ENCODE data around the gene TEX13D.
"Not testable (repeated sequence)": the region's sequence is repeated elsewhere in the genome, so short reads cannot be mapped to it uniquely, and the experiment has no call there.

Gene TEX13D

DNA sequence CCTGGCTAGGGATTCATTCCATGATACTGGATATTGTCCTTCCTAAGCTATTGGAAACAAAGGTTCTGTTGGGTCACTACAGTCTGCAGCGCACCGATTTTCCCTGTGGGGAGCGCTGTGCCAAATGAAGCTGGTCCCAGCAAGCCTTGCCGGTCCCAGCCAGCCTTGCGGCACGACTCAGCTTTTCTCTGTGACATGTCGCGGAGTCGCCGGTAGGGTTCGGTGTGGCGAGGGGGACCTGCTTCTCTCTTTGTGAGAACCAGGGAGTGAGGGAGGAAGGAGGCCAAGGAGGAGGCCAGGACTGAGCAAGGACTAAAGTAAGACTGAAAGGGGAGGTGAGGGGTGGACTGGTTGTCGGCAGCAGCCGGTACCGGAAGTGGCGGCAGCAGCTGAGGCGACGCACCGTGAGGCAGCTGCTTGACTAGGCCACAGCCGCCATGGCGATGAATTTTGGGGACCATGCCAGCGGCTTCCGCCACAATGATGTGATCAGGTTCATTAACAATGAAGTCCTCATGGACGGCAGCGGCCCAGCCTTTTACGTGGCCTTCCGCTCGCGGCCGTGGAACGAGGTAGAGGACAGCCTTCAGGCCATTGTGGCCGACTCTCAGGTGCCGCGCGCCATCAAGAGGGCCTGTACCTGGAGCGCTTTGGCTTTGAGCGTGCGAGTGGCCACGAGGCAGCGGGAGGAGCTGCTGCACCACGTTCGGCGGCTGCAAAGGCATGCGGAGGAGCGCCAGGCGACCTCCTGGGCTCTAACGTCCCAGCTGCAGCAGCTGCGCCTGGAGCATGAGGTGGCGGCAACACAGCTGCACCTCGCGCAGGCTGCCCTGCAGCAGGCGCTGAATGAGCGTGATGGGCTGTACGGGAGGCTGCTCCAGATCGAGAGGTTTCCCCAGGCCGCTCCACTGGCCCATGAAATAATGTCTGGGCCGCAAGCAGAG lies at the start of gene TEX13D:
TSS of gene TEX13D (plus strand) at position 180 of the 944 bp plus-strand sequence. CDS start at position 438, 258 bp downstream.
- Histone ChIP-seq H3K4me3 (ENCODE audit: low read depth in 1 of 2, low read length in 2 of 2) (no peak within 1 kb of the TSS), H3K27me3 (ENCODE audit: insufficient read depth, low read length, poor library complexity) (no peaks in the 10 kb centered on the region), H4K20me1 (ENCODE audit: insufficient read depth, low read length) (no peaks in the 10 kb centered on the region), H3K27ac (ENCODE audit: low read length) (no peak within 1 kb of the TSS), H3K4me2 (ENCODE audit: insufficient read depth, low read length) (no peak within 1 kb of the TSS), H3K36me3 (ENCODE audit: insufficient read depth, low read length) (no peaks in the 10 kb centered on the region), H3K9ac (ENCODE audit: low read depth, low read length) (no peak within 1 kb of the TSS), H3K79me2 (ENCODE audit: insufficient read depth, low read length) (no peaks in the 10 kb centered on the region), H3K4me1 (ENCODE audit: insufficient read depth, low read length) (no peaks in the 10 kb centered on the region), H2AFZ (ENCODE audit: low read depth, low read length) (no peak within 1 kb of the TSS), H3K9me3 (ENCODE audit: insufficient read depth, low read length, severe bottlenecking) (no peaks in the 10 kb centered on the region)
- TF ChIP-seq EZH2 (IDR thresholded peaks at IDR 0.05; ENCODE audit: borderline replicate concordance, low read depth, low read length, severe bottlenecking) = no peak
- TF ChIP-seq, protein P1, sequence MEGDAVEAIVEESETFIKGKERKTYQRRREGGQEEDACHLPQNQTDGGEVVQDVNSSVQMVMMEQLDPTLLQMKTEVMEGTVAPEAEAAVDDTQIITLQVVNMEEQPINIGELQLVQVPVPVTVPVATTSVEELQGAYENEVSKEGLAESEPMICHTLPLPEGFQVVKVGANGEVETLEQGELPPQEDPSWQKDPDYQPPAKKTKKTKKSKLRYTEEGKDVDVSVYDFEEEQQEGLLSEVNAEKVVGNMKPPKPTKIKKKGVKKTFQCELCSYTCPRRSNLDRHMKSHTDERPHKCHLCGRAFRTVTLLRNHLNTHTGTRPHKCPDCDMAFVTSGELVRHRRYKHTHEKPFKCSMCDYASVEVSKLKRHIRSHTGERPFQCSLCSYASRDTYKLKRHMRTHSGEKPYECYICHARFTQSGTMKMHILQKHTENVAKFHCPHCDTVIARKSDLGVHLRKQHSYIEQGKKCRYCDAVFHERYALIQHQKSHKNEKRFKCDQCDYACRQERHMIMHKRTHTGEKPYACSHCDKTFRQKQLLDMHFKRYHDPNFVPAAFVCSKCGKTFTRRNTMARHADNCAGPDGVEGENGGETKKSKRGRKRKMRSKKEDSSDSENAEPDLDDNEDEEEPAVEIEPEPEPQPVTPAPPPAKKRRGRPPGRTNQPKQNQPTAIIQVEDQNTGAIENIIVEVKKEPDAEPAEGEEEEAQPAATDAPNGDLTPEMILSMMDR (IDR thresholded peaks at IDR 0.05; ENCODE audit: borderline replicate concordance, extremely low read depth, low read length, poor library complexity, severe bottlenecking) = no peak
- DNase-seq (no peak), ATAC-seq (ENCODE audit: insufficient read depth, low read depth) (no peak)

DNA sequence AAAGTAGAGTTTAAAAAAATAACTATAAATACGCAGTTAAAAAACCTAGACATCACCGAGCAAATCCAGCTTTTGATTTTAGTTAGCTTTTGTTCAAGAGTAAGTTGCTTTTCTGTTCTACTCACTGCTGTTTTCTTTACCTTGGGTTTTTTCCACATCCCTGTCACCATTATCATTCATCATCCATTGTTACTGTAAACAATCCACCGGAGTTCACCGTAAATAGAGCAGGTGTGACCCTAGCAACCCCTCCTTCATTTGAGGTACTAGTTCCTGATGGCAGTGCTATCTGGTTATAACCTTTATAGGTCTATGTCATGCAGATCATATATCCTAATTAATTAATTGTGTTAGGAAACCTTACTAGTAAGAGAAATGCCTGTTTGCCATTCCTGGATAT lies 43.0 kb upstream of the TEX13D start:
- DNase-seq (no peak), ATAC-seq (ENCODE audit: insufficient read depth, low read depth) (no peak)
- H3K27me3 ChIP-seq (ENCODE audit: insufficient read depth, low read length, poor library complexity) = no peaks in the 10 kb centered on the region
- H3K9me3 ChIP-seq (ENCODE audit: insufficient read depth, low read length, severe bottlenecking) = no peaks in the 10 kb centered on the region
- no peak overlapping the region for H3K27ac ChIP-seq (ENCODE audit: low read length)
- TF ChIP-seq, protein P1 (IDR thresholded peaks at IDR 0.05; ENCODE audit: borderline replicate concordance, extremely low read depth, low read length, poor library complexity, severe bottlenecking) = no peak
- no peak for TF ChIP-seq EZH2 (IDR thresholded peaks at IDR 0.05; ENCODE audit: borderline replicate concordance, low read depth, low read length, severe bottlenecking)
- H3K4me2 ChIP-seq (ENCODE audit: insufficient read depth, low read length) = no peak overlapping the region
- H3K79me2 ChIP-seq (ENCODE audit: insufficient read depth, low read length) = no peaks in the 10 kb centered on the region
- H3K36me3 ChIP-seq (ENCODE audit: insufficient read depth, low read length) = no peaks in the 10 kb centered on the region
- no peaks in the 10 kb centered on the region for H4K20me1 ChIP-seq (ENCODE audit: insufficient read depth, low read length)
- no peaks in the 10 kb centered on the region for H3K4me1 ChIP-seq (ENCODE audit: insufficient read depth, low read length)
- H3K9ac ChIP-seq (ENCODE audit: low read depth, low read length) = no peak overlapping the region
- H2AFZ ChIP-seq (ENCODE audit: low read depth, low read length) = no peak overlapping the region
- no peak overlapping the region for H3K4me3 ChIP-seq (ENCODE audit: low read depth in 1 of 2, low read length in 2 of 2)

DNA sequence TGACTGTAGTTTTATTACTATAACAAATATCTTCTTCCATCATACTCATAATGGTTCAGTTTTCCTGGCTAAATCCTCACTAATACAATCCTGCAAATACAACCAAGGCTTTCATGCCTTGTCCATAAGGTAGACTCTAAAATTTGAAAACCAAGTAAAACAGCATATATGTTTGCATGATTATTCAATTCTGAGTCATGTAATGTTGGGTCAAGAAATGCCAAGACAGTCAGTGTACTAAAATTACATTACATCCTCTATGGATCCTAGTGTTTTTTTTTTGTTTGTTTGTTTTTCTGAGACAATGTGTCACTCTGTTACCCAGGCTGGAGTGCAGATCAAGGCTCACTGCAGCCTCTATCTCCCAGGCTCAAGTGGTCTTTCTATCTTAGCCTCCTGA lies 38.6 kb upstream of the TEX13D start:
- no peaks in the 10 kb centered on the region for H4K20me1 ChIP-seq (ENCODE audit: insufficient read depth, low read length)
- no peaks in the 10 kb centered on the region for H3K4me1 ChIP-seq (ENCODE audit: insufficient read depth, low read length)
- H3K4me2 ChIP-seq (ENCODE audit: insufficient read depth, low read length) = no peak overlapping the region
- no peaks in the 10 kb centered on the region for H3K36me3 ChIP-seq (ENCODE audit: insufficient read depth, low read length)
- H3K27me3 ChIP-seq (ENCODE audit: insufficient read depth, low read length, poor library complexity) = no peaks in the 10 kb centered on the region
- H2AFZ ChIP-seq (ENCODE audit: low read depth, low read length) = no peak overlapping the region
- H3K9ac ChIP-seq (ENCODE audit: low read depth, low read length) = no peak overlapping the region
- DNase-seq (no peak), ATAC-seq (ENCODE audit: insufficient read depth, low read depth) (no peak)
- no peaks in the 10 kb centered on the region for H3K9me3 ChIP-seq (ENCODE audit: insufficient read depth, low read length, severe bottlenecking)
- TF ChIP-seq, protein P1 (IDR thresholded peaks at IDR 0.05; ENCODE audit: borderline replicate concordance, extremely low read depth, low read length, poor library complexity, severe bottlenecking) = no peak
- no peak for TF ChIP-seq EZH2 (IDR thresholded peaks at IDR 0.05; ENCODE audit: borderline replicate concordance, low read depth, low read length, severe bottlenecking)
- no peak overlapping the region for H3K27ac ChIP-seq (ENCODE audit: low read length)
- H3K79me2 ChIP-seq (ENCODE audit: insufficient read depth, low read length) = no peaks in the 10 kb centered on the region
- H3K4me3 ChIP-seq (ENCODE audit: low read depth in 1 of 2, low read length in 2 of 2) = no peak overlapping the region

DNA sequence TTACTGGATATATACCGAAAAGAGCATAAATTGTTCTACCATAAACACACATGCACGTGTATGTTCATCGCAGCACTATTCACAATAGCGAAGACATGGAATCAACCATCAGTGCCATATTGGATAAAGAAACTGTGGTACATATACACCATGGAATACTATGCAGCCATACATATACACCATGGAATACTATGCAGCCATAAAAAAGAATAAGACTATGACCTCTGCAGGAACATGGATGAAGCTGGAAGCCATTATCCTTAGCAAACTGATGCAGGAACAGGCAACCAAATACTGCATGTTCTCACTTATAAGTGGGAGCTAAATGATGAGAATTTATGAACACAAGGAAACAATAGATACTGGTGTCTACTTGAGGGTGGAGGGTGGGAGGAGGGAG lies 33.1 kb upstream of the TEX13D start:
- not testable (repeated sequence) for DNase-seq; ATAC-seq (ENCODE audit: insufficient read depth, low read depth); H3K4me3 ChIP-seq (ENCODE audit: low read depth in 1 of 2, low read length in 2 of 2); H3K9ac ChIP-seq (ENCODE audit: low read depth, low read length); H3K36me3 ChIP-seq (ENCODE audit: insufficient read depth, low read length); H3K9me3 ChIP-seq (ENCODE audit: insufficient read depth, low read length, severe bottlenecking); H2AFZ ChIP-seq (ENCODE audit: low read depth, low read length); H3K4me1 ChIP-seq (ENCODE audit: insufficient read depth, low read length); H3K27ac ChIP-seq (ENCODE audit: low read length); H3K4me2 ChIP-seq (ENCODE audit: insufficient read depth, low read length); H4K20me1 ChIP-seq (ENCODE audit: insufficient read depth, low read length); H3K27me3 ChIP-seq (ENCODE audit: insufficient read depth, low read length, poor library complexity); H3K79me2 ChIP-seq (ENCODE audit: insufficient read depth, low read length)

All from DND-41 (cell line).